Activated naive CD4-positive, alpha-beta T cell treated with anti-CD3 and anti-CD28 coated beads, Interleukin-2, amount 50 U/mL, for 72 hours (primary cell): Measurements from ENCODE around the gene DOCK6. TPM values are rescaled to one million over a fixed set of nuclear protein-coding genes. Genes with fewer than 3 reads are reported as not detected.

ENCODE experiments used
- ATAC-seq, 2 donors: fragments of 150-1000 bp; cut with Tn5 transposase; 2 replicates each; pipeline ENCODE4 v1.10.0; 2021; ENCODE audit warnings: mild to moderate bottlenecking in 2 of 2, moderate library complexity in 2 of 2
- DNase-seq, 2 donors: peaks; one replicate each; pipeline ENCODE4 v3.0.0; 2021 to 2022; ENCODE audit warnings: low spot score in 2 of 2
- H3K27ac Mint-ChIP-seq, 2 donors: one replicate each; pipeline ENCODE4 v1.8.0; 2022; ENCODE audit warnings: mild to moderate bottlenecking in 2 of 2, mixed read lengths in 2 of 2
- H3K36me3 Mint-ChIP-seq, 2 donors: one replicate each; pipeline ENCODE4 v1.8.0; 2022; ENCODE audit warnings: mixed read lengths in 2 of 2
- H3K9me3 Mint-ChIP-seq, 2 donors: one replicate each; pipeline ENCODE4 v1.8.0; 2022; ENCODE audit warnings: mixed read lengths in 2 of 2
- total RNA-seq, 2 donors: library from RNA; stranded (reverse); gene quantifications; one replicate each; pipeline ENCODE4 v1.2.3, GENCODE V29; 2022

The DOCK6 gene
- total RNA-seq, 2 donors from 2014 or later: 2.0 to 17.4 TPM

- Mint-ChIP-seq H3K27ac (no peak overlapping the region), H3K36me3 (no peaks in the 10 kb centered on the region), H3K9me3 (no peaks in the 10 kb centered on the region)
- ATAC-seq (no peak), DNase-seq (no peak)
Measured at GRCh38 chr19:11257846-11258380, 4.4 kb downstream of the DOCK6 start.

- ATAC-seq: no peak
- no peak for DNase-seq
- no peak overlapping the region for H3K27ac Mint-ChIP-seq
- H3K9me3 Mint-ChIP-seq: no peaks in the 10 kb centered on the region
- H3K36me3 Mint-ChIP-seq: no peaks in the 10 kb centered on the region
Measured at GRCh38 chr19:11256189-11256588, 6.1 kb downstream of the DOCK6 start.

- DNase-seq (no peak), ATAC-seq (no peak)
- Mint-ChIP-seq H3K9me3 (no peaks in the 10 kb centered on the region), H3K27ac (no peak overlapping the region), H3K36me3 (no peaks in the 10 kb centered on the region)
Measured at GRCh38 chr19:11254666-11255065, 7.7 kb downstream of the DOCK6 start.

- H3K27ac Mint-ChIP-seq: peak overlapping the region in 1 of 2 donors; percentile 22
Measured at GRCh38 chr19:11252665-11253355, 9.5 kb downstream of the DOCK6 start.

GRCh38 chr19:11251650-11252314, 10.5 kb downstream of the DOCK6 start:
- Mint-ChIP-seq H3K27ac (no peak overlapping the region), H3K9me3 (no peaks in the 10 kb centered on the region), H3K36me3 (no peaks in the 10 kb centered on the region)
- DNase-seq (no peak), ATAC-seq (no peak)

More at GRCh38 chr19:11252665-11253355, 9.5 kb downstream of the DOCK6 start:
- Mint-ChIP-seq H3K9me3 (no peaks in the 10 kb centered on the region), H3K36me3 (no peaks in the 10 kb centered on the region)
- ATAC-seq: no peak
- DNase-seq: no peak

- no peaks in the 10 kb centered on the region for H3K36me3 Mint-ChIP-seq
- no peak overlapping the region for H3K27ac Mint-ChIP-seq
- H3K9me3 Mint-ChIP-seq: no peaks in the 10 kb centered on the region
- DNase-seq (no peak), ATAC-seq (no peak)
Measured at GRCh38 chr19:11251217-11251616, 11.1 kb downstream of the DOCK6 start.

- no peaks in the 10 kb centered on the region for H3K36me3 Mint-ChIP-seq
- ATAC-seq (no peak), DNase-seq (no peak)
- no peak overlapping the region for H3K27ac Mint-ChIP-seq
- no peaks in the 10 kb centered on the region for H3K9me3 Mint-ChIP-seq
Measured at GRCh38 chr19:11248852-11249251, 13.5 kb downstream of the DOCK6 start.

GRCh38 chr19:11247934-11248333, 14.4 kb downstream of the DOCK6 start:
- no peak for DNase-seq
- no peak overlapping the region for H3K27ac Mint-ChIP-seq
- ATAC-seq: no peak
- H3K9me3 Mint-ChIP-seq: no peaks in the 10 kb centered on the region
- no peaks in the 10 kb centered on the region for H3K36me3 Mint-ChIP-seq

- no peaks in the 10 kb centered on the region for H3K9me3 Mint-ChIP-seq
- no peaks in the 10 kb centered on the region for H3K36me3 Mint-ChIP-seq
- no peak for ATAC-seq
- no peak for DNase-seq
- H3K27ac Mint-ChIP-seq: no peak overlapping the region
Measured at GRCh38 chr19:11247391-11247790, 14.9 kb downstream of the DOCK6 start.

- Mint-ChIP-seq H3K36me3 (no peaks in the 10 kb centered on the region), H3K27ac (no peak overlapping the region), H3K9me3 (no peaks in the 10 kb centered on the region)
- DNase-seq (no peak), ATAC-seq (no peak)
Measured at GRCh38 chr19:11246941-11247340, 15.4 kb downstream of the DOCK6 start.

- DNase-seq: no peak
- Mint-ChIP-seq H3K9me3 (no peaks in the 10 kb centered on the region), H3K27ac (no peak overlapping the region), H3K36me3 (no peaks in the 10 kb centered on the region)
- no peak for ATAC-seq
Measured at GRCh38 chr19:11244846-11245589, 17.3 kb downstream of the DOCK6 start.

- no peak overlapping the region for H3K27ac Mint-ChIP-seq
- no peaks in the 10 kb centered on the region for H3K9me3 Mint-ChIP-seq
- no peak for ATAC-seq
- no peak for DNase-seq
- no peaks in the 10 kb centered on the region for H3K36me3 Mint-ChIP-seq
Measured at GRCh38 chr19:11243798-11244169, 18.5 kb downstream of the DOCK6 start.

- DNase-seq (peak; percentile 79 to 94), ATAC-seq (peak; percentile 98 to 99)
- Mint-ChIP-seq H3K27ac (no peak overlapping the region), H3K36me3 (no peaks in the 10 kb centered on the region), H3K9me3 (no peaks in the 10 kb centered on the region)
Measured at GRCh38 chr19:11242864-11243797, 19.2 kb downstream of the DOCK6 start.

- DNase-seq: no peak
- no peaks in the 10 kb centered on the region for H3K36me3 Mint-ChIP-seq
- H3K9me3 Mint-ChIP-seq: no peaks in the 10 kb centered on the region
- no peak for ATAC-seq
- H3K27ac Mint-ChIP-seq: no peak overlapping the region
Measured at GRCh38 chr19:11242025-11242424, 20.3 kb downstream of the DOCK6 start.

GRCh38 chr19:11240008-11240444, 22.3 kb downstream of the DOCK6 start:
- no peak for DNase-seq
- Mint-ChIP-seq H3K36me3 (no peaks in the 10 kb centered on the region), H3K27ac (no peak overlapping the region), H3K9me3 (no peaks in the 10 kb centered on the region)
- no peak for ATAC-seq

GRCh38 chr19:11239377-11240000, 22.8 kb downstream of the DOCK6 start, which contains the start of gene ANGPTL8:
Gene ANGPTL8, plus strand, starts transcription at chr19:11239619. Its CDS starts 19 bp downstream, at chr19:11239638.
- Mint-ChIP-seq H3K27ac (no peak within 1 kb of the TSS), H3K36me3 (no peaks in the 10 kb centered on the region), H3K9me3 (no peaks in the 10 kb centered on the region)
- no peak for DNase-seq
- no peak for ATAC-seq
